Measurements from ENCODE around the gene EIF3K. TPM values are rescaled to one million over a fixed set of nuclear protein-coding genes. Genes with fewer than 3 reads are reported as not detected.
A peak's percentile ranks its signal among the peaks of the same experiment; 100 is the strongest.

Gene EIF3K
- total RNA-seq, 1 donor from 2014 or later: 735 TPM

DNA sequence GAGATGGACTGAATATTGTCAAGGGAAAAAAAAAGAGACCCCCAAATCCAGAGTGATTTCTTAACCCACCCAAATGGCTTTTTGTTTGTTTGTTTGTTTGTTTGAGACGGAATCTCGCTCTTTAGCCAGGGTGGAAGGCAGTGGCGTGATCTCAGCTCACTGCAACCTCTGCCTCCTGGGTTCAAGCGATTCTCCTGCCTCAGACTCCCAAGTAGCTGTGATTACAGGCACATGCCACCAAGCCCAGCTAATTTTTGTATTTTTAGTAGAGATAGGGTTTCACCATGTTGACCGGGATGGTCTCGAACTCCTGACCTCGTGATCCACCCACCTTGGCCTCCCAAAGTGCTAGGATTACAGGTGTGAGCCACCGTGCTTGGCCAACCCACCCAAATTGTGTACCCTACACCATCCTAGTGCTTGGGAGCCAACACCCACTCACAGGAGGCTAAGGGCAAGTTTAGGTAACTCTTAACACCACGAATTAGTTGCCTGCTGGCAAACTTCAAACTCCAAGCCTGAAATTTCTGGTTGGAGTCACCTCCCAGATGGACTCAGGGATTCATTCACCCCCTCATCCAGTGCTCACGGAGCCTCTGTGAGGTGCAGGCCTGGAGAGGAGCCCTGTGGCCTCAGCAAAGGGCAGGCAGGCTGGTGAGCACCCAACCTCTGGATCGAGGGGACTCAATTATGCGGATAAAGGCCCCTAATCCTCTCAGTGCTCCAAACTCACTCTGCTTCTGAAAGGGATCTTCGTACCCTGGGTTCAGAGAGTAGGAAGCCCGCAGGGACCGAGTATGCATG lies 66.1 kb downstream of the EIF3K start:
- no peak for DNase-seq

DNA sequence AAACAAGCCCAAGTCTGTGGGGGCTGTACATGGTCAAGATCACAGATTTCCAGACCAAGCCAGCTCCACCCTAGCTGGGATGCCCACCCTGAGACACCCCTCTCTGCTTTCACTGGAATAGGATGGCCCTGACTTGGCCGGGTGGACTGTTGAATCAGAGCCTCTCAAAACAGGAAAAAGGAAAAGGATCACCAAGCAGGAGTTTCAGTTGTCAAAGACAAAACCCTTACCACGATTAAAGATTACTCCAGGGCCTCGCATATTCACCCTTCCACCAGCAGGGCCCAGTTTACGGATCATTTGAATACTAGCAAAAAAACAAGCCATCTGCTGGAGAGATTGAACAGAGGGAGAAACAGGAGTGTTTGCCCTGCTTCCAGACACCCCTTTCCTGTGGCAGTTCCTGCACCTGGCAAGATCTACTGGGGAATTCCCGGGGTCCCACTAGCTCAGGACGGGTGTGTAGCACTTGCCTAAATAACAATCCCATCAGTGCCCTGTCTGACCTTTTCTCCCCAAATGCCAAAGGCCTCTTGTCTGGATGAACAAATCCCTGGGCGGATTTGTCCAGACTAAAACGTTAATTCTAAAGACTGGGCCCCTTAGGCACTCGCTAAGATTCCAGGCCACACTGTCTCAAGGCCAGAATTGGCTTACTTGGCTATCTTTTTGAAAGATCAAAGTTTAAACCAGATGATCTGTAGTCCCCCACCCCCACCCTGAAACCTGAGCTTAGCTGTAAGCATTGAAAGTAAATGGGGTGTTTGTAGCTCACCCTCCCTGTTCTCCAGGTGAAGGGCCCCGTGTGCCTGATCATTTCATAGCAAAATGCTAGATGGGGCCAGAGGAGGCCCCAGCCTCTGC lies 66.9 kb downstream of the EIF3K start:
- peak; percentile 91 for DNase-seq

DNA sequence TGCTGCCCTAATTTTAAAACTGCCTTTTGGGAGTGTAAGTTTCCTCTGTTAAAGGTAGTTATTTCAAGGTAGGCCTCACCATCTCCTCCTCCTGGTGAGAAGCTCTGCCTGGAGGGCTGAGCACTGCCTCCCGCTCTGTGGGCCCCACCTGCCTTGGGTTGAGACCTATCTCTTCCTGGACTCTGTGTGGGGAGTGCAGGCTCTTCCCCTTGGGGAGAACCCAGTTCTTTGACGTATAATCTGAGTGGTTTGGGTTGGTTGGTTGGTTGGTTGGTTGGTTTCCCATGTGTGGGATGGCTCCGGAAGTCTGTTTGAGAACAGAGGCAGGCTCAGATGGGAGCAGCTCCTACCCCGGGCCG lies 67.5 kb downstream of the EIF3K start:
- no peak for DNase-seq

Other genes starting within 250 kb of the EIF3K start
- gene PSMD8, start 244.6 kb upstream of the EIF3K start, total RNA-seq: 251 and 344 TPM in 2 replicates
- 0.23 and 0.34 TPM in 2 replicates for gene GGN, start 231.2 kb upstream of the EIF3K start, total RNA-seq
- 0.51 and 1.0 TPM in 2 replicates for gene SPRED3, start 230.5 kb upstream of the EIF3K start, total RNA-seq
- 7.3 and 12.3 TPM in 2 replicates for gene FAM98C, start 216.1 kb upstream of the EIF3K start, total RNA-seq
- gene RASGRP4, start 193.0 kb upstream of the EIF3K start, total RNA-seq: not detected in 2 replicates
- gene RYR1, start 185.5 kb upstream of the EIF3K start, total RNA-seq: under 0.01 and 0.14 TPM in 2 replicates
- gene MAP4K1, start 1.2 kb upstream of the EIF3K start, total RNA-seq: 0.09 TPM in 1 of 2 replicates, not detected in the other
- 315 and 728 TPM in 2 replicates for gene ACTN4, start 28.5 kb downstream of the EIF3K start, total RNA-seq
- gene CAPN12, start 125.3 kb downstream of the EIF3K start, total RNA-seq: 0.05 TPM in 1 of 2 replicates, not detected in the other
- not detected in 2 replicates for gene LGALS7, start 154.3 kb downstream of the EIF3K start, total RNA-seq
- 1.4 TPM in 1 of 2 replicates, not detected in the other for gene LGALS7B, start 170.0 kb downstream of the EIF3K start, total RNA-seq
- gene LGALS4, start 193.8 kb downstream of the EIF3K start, total RNA-seq: not detected in 2 replicates
- gene ECH1, start 212.6 kb downstream of the EIF3K start, total RNA-seq: 27.6 and 32.0 TPM in 2 replicates
- gene HNRNPL, start 230.8 kb downstream of the EIF3K start, total RNA-seq: 293 and 327 TPM in 2 replicates